HG03139 (cell line): ENCODE data around the gene PEX5.
A peak's percentile ranks its signal among the peaks of the same experiment; 100 is the strongest.
"Not testable (repeated sequence)": the region's sequence is repeated elsewhere in the genome, so short reads cannot be mapped to it uniquely, and the experiment has no call there.

Experiments
- ATAC-seq: cut with Tn5 transposase; IDR thresholded peaks from one replicate; pipeline ENCODE4 v1.9.1; 2021; ENCODE audit not compliant: unreplicated experiment

The PEX5 gene

DNA sequence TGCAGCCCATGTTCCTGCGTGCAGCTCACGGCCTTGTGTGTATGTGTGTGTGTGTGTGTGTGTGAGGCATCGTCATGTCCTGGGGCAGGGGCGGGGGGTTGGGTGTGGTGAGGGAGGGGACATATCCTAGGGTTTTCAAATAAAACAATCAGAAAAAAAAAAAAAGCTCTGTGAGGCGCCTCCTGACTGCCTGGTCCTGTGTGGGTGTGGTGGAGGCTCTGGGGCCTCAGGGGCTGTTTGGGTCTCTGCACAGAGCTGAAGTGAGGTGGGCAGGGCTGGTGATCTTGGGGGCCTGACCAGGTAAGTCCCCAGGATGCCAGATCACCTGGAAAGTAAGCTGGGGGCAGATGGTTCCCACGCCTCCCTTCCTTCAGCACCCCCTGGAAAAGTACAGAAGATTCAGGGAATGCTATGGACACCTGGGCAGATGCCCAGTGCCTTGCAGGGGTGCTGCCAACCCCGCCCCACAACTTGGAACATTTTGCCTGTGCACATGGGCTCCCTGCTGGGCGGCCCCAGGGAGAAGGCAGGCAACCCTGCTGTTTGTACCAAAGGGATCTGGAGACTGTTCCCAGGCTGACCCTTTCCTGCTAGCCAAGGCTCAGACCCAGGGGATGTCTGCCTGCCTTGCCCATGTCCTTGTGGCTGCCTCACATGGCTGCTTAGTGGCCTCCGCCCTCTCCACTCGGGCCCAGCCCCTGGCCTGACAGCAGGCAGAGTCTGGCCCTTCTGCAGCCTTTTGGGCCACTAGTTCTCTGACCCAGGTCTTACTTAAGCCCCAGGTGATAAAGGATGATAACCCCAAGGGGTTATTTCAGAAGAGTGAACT is 30.5 kb upstream of the PEX5 start:
- ATAC-seq = no peak

DNA sequence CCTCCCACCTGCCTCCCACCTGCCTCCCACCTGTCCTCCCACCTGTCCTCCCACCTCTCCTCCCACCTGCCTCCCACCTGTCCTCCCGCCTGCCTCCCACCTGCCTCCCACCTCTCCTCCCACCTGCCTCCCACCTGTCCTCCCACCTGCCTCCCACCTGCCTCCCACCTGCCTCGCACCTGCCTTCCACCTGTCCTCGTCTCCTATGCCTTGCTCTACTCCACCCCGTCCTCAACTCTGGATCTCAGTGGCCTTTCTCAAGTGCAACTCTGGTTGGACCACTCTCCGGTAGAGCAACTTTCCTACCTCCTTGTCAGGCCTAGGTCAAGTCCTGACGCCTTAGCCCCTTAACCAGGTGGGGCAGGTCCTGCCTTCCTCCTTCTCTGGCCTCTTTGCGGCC is 29.3 kb upstream of the PEX5 start:
- ATAC-seq = no peak

GRCh38 chr12:7161327-7161726 is 28.2 kb upstream of the PEX5 start:
- no peak for ATAC-seq

DNA sequence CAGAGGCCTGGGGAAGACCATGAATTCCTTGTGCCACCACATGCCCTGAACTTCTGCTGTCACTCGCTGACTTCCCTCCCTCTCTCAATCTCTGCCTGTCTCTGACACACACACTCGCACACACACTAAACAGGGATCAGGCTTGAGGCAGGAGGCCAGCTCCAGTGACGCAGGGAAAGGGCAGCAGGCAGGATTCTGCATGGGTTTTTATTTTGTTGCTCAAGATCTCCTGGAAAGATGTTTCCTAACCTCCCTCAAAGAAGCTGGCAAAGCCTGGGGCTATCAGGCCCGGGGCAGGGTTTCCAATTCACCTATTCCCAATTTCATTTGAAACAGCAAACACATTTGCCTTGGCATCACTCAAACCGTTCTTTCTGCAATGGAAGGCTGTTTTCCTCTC is 27.7 kb upstream of the PEX5 start:
- ATAC-seq = no peak

DNA sequence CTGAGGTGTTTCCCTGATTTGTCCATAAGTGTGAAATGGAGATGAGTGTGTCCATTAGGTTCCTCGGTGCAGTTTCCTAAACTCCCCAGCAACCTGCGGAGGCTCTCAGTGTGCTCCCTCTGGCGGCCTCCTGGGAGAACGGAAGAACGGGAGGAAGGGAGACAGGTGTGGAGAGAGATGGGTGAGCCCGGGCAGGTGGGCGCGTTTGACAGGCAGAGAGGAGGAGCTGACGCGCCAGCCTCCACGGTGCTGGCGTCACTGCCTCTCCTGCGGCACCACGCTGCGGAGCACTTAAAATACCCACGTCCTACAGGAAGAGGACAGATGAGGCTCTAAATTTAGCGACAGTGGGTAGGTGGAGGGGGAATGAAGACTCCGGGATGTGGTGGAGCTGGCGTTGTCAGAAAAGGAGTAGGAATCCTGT is 26.8 kb upstream of the PEX5 start:
- no peak for ATAC-seq

GRCh38 chr12:7169951-7170350 is 19.5 kb upstream of the PEX5 start:
- ATAC-seq = no peak

GRCh38 chr12:7171854-7172253 is 17.6 kb upstream of the PEX5 start:
- no peak for ATAC-seq

GRCh38 chr12:7175493-7175892 is 14.0 kb upstream of the PEX5 start:
- no peak for ATAC-seq

DNA sequence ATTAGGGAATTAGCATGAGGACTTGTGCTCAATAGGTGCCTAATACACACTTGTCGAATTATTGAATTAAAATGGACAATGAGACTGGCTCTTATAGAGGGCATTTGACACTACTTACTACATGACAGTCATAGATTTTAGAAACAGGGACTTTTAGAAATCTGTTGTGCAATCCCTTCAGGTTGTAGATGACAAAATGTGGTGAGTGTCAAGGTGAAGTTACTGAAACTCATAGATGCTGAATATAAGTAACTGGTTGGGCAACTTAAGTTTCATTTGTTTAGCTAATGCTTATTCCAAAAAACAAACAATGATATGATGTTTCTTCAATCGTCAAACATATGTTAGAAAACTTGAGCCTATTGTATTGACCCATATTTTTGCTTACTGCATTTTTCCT is 12.9 kb upstream of the PEX5 start:
- no peak for ATAC-seq

- ATAC-seq = no peak
Measured at GRCh38 chr12:7178481-7178880, 11.0 kb upstream of the PEX5 start.

DNA sequence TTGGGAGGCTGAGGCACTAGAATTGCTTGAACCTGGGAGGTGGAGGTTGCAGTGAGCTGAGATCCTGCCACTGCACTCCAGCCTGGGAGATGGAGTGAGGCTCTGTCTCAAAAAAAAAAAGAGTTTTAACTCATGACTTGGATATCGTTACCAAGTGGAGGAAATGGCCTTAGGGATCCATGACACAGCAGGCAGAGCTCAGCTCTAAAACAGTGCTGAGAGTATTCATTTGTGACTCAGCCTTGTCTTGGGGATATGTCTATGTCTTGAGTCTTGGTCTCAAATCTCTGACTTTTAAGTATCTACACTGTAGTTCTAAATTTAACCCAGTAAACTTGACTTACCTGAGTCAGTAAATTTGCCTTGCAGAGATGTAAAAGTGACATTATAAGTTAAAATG is 8.8 kb upstream of the PEX5 start:
- no peak for ATAC-seq

DNA sequence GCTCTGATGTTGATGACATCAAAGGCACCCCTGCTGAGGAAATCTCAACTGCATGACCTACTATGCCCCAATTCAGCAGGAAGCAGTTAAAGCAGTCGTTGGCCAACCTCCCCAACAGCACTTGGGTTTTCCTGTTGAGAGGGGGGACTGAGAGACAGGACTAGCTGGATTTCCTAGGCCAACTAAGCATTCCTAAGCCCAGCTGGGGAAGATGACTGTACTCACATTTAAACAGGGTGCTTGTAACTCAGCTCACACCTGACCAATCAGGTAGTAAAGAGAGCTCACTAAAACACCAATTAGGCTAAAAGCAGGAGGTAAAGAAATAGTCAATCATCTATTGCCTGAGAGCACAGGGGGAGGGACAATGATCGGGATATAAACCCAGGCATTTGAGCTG is 3.4 kb upstream of the PEX5 start:
- ATAC-seq = not testable (repeated sequence)

DNA sequence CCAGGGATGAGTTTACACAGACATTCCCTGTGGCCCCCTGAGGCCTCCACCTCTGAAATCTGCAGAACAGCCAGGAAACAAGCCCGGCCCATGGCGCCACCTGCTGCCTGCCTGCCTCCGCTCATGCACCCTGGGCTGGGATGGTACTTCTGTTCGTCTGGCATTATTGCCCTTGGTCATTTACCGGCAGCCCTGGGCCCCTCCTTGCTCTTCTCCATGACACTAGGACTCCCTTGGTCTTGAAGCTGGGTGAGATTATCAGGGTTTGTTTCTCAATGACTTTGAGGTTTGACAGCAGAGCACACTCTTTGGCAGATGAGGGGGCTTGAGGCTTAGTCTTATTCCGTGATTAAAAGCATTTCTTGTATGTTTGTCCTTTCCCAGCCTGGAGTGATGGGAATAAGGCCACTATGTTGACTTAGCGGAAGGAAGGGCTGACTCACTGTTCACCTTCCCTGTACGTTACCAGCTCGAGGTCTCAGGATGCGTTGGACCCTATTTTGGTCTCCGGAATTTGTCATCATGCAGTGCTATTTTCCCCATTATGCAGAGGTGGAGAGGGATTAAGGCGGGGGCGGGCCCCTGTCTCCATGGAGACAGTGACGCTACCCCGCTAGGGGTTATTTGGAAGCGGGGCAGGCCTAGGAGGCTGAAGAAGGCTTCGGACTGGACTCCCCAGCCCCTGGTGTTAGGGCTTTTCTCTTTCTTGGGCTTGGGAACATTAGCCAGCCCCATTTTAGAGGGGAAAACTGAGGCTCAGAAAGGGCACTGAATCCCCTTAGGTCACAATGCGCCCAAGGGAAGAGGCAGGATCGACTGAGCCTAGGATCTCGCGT is 706 bp upstream of the PEX5 start:
- ATAC-seq = peak; percentile 21

DNA sequence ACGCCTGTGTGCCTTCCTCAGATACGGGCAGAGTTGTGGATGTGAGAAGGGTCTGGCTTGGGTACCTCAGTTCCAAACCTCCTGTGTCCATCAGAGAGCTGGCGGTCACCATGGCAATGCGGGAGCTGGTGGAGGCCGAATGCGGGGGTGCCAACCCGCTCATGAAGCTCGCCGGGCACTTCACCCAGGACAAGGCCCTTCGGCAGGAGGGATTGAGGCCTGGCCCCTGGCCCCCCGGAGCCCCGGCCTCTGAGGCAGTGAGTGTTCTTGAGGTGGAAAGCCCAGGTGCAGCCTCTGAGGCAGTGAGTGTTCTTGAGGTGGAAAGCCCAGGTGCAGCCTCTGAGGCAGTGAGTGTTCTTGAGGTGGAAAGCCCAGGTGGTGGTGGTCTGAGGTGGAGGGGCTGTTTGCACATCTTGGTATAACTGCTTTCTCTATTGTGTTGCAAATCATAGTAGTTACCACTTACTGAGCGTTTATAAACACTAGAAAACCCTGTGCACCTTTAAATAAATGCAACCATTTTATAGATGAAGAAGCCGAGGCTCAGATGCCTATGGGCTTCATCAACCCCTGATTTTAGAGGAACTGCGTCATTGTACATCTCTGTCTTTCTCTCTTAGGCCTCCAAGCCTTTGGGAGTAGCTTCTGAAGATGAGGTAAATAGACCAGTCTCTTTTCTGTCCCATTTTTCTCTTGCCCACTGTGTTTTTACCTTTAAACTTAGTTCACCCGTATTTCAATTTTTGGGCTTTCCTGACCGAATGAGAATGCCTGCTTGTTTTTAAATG is 976 bp downstream of the PEX5 start:
- ATAC-seq = peak; percentile 10

GRCh38 chr12:7193674-7194073 is 4.2 kb downstream of the PEX5 start:
- ATAC-seq = no peak

DNA sequence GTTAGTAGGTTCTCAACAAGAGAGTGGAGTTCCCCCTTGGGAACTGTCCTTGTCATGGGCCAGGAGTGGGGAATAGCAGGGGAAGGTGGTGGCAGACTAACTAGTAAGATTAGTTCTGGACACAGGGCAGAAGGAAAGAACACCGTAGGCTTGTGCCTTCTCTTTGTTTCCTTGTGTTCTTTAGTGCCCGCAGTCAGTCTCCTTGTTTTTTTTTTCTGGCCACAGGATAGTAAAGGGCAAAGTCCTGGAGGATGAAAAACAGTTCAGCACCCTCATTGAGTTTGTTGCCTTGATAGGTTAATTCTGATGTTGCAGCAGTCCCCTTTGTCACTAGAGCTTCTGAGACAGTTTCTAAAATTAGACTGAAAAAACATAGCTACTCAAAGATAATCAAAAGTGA is 8.4 kb downstream of the PEX5 start:
- ATAC-seq = no peak

DNA sequence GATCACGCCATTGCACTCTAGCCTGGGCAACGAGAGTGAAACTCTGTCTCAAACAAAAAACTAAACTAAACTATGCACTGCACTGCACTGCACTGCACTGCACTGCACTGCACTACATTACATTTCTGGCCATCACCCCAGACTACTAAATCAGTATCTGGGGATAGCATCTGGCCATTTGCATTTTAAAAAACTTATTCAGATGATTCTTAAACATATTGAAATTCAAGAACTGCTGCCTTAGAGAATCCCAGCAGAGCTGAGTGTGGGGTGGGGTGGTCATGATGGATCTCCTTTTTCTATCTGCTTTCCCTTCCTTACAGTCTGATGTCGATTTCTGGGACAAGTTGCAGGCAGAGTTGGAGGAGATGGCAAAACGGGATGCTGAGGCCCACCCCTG is 13.6 kb downstream of the PEX5 start:
- no peak for ATAC-seq

DNA sequence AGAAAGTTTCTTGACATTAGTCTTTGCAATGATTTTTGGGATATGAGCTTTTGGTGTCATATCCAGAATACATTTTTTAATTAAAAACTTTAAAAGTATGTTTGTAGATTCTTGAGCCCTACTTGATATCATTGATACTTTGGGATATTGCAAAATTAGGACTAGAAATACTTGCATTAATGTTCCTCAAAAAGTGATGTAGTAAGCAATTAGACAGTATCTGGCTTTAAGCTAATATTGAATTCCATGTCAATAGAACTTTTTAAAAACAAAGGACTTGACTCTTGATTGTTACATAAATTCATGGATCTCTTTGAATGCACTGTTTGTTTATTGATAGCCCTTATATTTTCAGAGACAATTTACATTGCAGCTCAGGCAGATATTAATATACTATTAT is 15.6 kb downstream of the PEX5 start:
- no peak for ATAC-seq

GRCh38 chr12:7206691-7207090 is 17.2 kb downstream of the PEX5 start:
- no peak for ATAC-seq

DNA sequence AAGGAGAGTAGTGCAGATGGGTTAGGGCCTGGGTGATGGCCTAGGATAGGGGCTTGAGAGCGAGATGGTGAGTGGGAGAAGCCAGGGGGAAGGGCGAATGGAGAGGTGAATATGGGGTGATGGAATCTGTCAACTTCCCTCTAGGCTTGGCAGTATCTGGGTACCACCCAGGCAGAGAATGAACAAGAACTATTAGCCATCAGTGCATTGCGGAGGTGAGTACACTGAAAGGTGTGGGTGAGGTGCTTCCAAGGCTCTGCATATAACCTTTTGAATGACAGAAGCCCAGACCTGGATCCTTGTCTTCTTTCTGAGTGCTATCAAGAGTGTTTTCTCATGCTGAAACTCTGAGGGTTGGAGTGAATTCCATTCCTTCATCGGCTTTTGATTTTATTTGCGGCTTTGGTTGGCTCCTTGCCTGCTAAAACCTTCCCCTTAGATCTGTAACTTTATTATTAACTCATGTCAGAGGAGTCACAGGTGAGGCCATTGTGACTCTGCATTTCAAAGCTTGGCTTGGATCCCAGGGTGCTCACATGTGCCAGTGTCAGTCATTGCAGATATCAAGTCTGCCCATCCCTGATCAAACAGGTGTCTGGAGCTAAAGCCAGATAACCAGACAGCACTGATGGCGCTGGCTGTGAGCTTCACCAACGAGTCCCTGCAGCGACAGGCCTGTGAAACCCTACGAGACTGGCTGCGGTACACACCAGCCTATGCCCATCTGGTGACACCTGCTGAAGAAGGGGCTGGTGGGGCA is 18.6 kb downstream of the PEX5 start:
- no peak for ATAC-seq

- no peak for ATAC-seq
Measured at GRCh38 chr12:7209958-7210357, 20.5 kb downstream of the PEX5 start.
